K562 (cell line): ENCODE measurements around the gene RNF181.

Source experiments
- CTBP1 ChIP-seq: fragments of 450-650 bp; IDR thresholded peaks from 2 replicates; pipeline ENCODE4 v1.6.1; 2016; ENCODE audit warnings: borderline replicate concordance
- CTCF ChIP-seq, 3 experiments: IDR thresholded peaks in 2 of 3; conservative IDR thresholded peaks in 1 of 3; 2 replicates each; pipeline ENCODE4 v1.5.1; 2011 to 2012; ENCODE audit warnings: low read length in 3 of 3, mild to moderate bottlenecking in 3 of 3, control low read depth in 2 of 3, improper control_type of control experiment in 1 of 3, inconsistent platforms in 1 of 3, low read depth in 1 of 3, mixed read lengths in 1 of 3, moderate library complexity in 1 of 3; ENCODE audit not compliant: insufficient read depth in 2 of 3
- SP2 ChIP-seq: IDR thresholded peaks from 2 replicates; pipeline ENCODE4 v1.6.1; 2011; ENCODE audit warnings: mild to moderate bottlenecking, low read depth, low read length, moderate library complexity; ENCODE audit not compliant: poor library complexity, severe bottlenecking; ENCODE audit errors: extremely low read depth
- TRIM24 ChIP-seq, 2 experiments: fragments of 450-650 bp; IDR thresholded peaks; 2 replicates each; pipeline ENCODE4 v1.6.1; 2016
- ZNF24 ChIP-seq: fragments of 450-650 bp; IDR thresholded peaks from 2 replicates; pipeline ENCODE4 v1.6.1; 2016

DNA sequence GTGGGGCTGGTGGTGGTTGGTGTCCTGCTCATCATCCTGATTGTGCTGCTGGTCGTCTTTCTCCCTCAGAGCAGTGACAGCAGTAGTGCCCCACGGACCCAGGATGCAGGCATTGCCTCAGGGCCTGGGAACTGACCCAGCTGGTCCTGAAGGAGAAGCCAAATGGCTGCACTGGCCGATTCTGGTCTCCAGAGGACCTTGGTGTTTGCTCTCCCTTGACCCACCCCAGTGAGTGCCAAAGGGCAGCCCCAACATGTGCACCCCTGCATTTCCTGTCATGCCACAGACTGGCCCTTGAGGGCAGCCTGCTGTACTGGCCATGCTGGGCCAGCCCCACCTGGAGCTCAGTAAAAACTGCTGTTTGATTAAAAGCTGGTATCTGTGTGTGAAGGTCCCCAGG, 2.5 kb upstream of the RNF181 start:
- TF ChIP-seq TRIM24 (IDR thresholded peaks at IDR 0.05), result no peak
- TF ChIP-seq CTBP1, result no peak
- TF ChIP-seq SP2, result no peak
- no peak for TF ChIP-seq ZNF24
- no peak for TF ChIP-seq CTCF (IDR thresholded peaks at IDR 0.05 in 2 of 3, conservative IDR thresholded peaks at IDR 0.05 in 1 of 3; ENCODE audit: insufficient read depth in 2 of 3, low read depth in 1 of 3, low read length in 3 of 3)
